ENCODE data around the gene BFSP1. TPM values are rescaled to one million over a fixed set of nuclear protein-coding genes. Genes with fewer than 3 reads are reported as not detected.

Gene BFSP1
- total RNA-seq, 6 donors from 2014 or later = 0.97 to 5.2 (median 2.9) TPM; not detected in 1

DNA sequence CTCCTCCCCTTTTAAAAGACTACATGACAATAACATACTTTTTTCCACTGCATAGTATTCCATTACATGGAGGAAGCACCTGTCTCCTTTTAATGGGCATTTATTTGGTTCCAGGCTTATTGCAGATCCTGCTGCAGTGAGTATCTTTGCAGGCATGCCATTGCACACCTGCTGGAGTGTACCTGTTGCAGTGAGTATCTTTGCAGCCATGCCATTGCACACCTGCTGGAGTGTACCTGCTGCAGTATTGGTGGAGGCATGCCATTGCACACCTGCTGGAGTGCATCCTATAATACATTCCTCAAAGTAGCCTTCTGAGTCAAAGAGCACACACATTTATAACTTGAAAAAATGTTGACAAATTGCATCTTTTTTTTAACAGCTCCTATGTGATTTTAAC, 1.6 kb downstream of the BFSP1 start:
- DNase-seq (no peak), ATAC-seq (ENCODE audit: low FRiP score in 2 of 2) (no peak)
- Histone ChIP-seq H3K4me1 (peaks cover 3 to 28% (median 9%) of the 10 kb centered on the region in 4 donors), H3K27ac (no peak overlapping the region), H3K4me3 (no peak overlapping the region), H3K9me3 (no peaks in the 10 kb centered on the region), H3K27me3 (no peaks in the 10 kb centered on the region), H3K36me3 (no peaks in the 10 kb centered on the region)
- TF ChIP-seq, protein P1, sequence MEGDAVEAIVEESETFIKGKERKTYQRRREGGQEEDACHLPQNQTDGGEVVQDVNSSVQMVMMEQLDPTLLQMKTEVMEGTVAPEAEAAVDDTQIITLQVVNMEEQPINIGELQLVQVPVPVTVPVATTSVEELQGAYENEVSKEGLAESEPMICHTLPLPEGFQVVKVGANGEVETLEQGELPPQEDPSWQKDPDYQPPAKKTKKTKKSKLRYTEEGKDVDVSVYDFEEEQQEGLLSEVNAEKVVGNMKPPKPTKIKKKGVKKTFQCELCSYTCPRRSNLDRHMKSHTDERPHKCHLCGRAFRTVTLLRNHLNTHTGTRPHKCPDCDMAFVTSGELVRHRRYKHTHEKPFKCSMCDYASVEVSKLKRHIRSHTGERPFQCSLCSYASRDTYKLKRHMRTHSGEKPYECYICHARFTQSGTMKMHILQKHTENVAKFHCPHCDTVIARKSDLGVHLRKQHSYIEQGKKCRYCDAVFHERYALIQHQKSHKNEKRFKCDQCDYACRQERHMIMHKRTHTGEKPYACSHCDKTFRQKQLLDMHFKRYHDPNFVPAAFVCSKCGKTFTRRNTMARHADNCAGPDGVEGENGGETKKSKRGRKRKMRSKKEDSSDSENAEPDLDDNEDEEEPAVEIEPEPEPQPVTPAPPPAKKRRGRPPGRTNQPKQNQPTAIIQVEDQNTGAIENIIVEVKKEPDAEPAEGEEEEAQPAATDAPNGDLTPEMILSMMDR (IDR thresholded peaks at IDR 0.05) = no peak
- TF ChIP-seq POLR2A (IDR thresholded peaks at IDR 0.05) = no peak

DNA sequence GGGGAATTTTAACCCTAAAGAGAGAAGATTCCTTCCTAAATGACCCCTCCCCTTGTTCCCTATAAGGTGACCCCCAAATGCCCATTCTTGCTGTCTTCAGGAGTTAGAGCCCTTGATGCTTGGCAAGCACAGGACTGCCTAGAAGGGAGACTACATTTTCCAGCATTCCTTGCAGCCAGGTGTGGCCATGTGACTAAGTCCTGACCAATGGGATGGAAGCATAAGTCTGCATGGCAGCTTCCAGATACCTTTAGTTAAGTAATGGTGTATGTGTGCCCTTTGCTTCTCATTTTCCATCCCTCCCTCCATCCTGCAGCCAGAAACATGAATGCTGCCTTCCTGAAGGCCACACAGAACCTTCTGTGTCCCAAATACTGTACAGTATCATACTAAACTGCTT, 5.5 kb downstream of the BFSP1 start:
- TF ChIP-seq EP300 (IDR thresholded peaks at IDR 0.05) = no peak
- no peak for TF ChIP-seq POLR2A (IDR thresholded peaks at IDR 0.05)
- TF ChIP-seq POLR2AphosphoS5 (IDR thresholded peaks at IDR 0.05) = no peak
- TF ChIP-seq, protein P1 (IDR thresholded peaks at IDR 0.05) = no peak
- ATAC-seq (ENCODE audit: low FRiP score in 2 of 2) (no peak), DNase-seq (peak in 1 of 2 donors; percentile 53)
- Histone ChIP-seq H3K27ac (no peak overlapping the region), H3K36me3 (no peaks in the 10 kb centered on the region), H3K27me3 (no peaks in the 10 kb centered on the region), H3K9me3 (no peaks in the 10 kb centered on the region), H3K4me3 (no peak overlapping the region), H3K4me1 (peaks cover 5 to 10% (median 6%) of the 10 kb centered on the region in 4 donors)

DNA sequence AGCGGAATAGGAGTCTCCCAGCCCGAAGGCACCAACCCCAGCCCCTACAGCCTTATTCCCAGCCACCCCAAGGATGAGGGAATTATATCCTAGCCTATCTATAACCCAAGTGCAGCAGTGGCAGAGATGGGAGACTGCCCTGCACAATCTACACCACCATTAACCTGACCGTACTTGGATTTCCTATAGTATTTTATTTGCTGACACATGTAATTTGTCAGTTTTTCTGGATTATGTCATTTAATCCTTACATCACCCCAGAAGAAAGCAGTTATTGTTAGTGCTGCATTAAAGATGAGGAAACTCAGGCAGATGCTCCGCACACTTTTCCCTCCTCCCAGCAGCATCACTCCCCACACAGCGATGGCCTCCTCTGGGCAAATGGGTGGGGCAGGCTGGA, 6.0 kb downstream of the BFSP1 start:
- no peaks in the 10 kb centered on the region for H3K9me3 ChIP-seq
- H3K27me3 ChIP-seq = no peaks in the 10 kb centered on the region
- ATAC-seq (ENCODE audit: low FRiP score in 2 of 2) (no peak), DNase-seq (no peak)
- no peaks in the 10 kb centered on the region for H3K36me3 ChIP-seq
- peaks cover 1 to 9% (median 5%) of the 10 kb centered on the region in 4 donors for H3K4me1 ChIP-seq
- WGBS, 2 donors = 89 to 97% methylated on average over 5 of the region's 5 CpGs
- TF ChIP-seq POLR2A (IDR thresholded peaks at IDR 0.05) (no peak), POLR2AphosphoS5 (IDR thresholded peaks at IDR 0.05) (no peak), EP300 (IDR thresholded peaks at IDR 0.05) (no peak)
- TF ChIP-seq, protein P1 (IDR thresholded peaks at IDR 0.05) = no peak
- H3K27ac ChIP-seq = no peak overlapping the region
- H3K4me3 ChIP-seq = no peak overlapping the region

DNA sequence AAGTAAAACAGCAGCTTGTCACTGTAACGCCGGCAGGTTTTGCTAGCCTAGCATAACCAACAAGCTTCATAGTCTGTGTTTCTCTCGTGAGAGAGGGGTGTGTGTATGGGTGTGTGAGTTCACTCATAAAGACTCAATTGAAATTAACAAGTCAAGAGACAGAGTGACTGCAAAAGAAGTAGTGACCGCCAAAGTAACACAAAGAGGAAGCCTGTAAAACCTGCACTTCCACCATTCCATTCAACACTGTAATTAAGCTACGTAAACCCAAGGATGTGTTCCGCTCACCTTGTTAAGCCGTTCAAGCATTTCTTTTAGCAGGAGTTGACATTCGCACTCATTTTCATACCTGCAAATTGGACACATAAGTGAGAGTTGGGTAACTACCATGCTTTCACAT, 6.6 kb downstream of the BFSP1 start:
- ATAC-seq (ENCODE audit: low FRiP score in 2 of 2) (no peak), DNase-seq (no peak)
- H3K27ac ChIP-seq = no peak overlapping the region
- no peaks in the 10 kb centered on the region for H3K36me3 ChIP-seq
- peaks cover 0 to 9% (median 6%) of the 10 kb centered on the region in 4 donors for H3K4me1 ChIP-seq
- TF ChIP-seq POLR2A (IDR thresholded peaks at IDR 0.05) (no peak), POLR2AphosphoS5 (IDR thresholded peaks at IDR 0.05) (no peak), EP300 (IDR thresholded peaks at IDR 0.05) (no peak)
- TF ChIP-seq, protein P1 (IDR thresholded peaks at IDR 0.05) = no peak
- no peak overlapping the region for H3K4me3 ChIP-seq
- 65 to 76% methylated on average over 8 of the region's 8 CpGs for WGBS, 2 donors
- no peaks in the 10 kb centered on the region for H3K9me3 ChIP-seq
- H3K27me3 ChIP-seq = no peaks in the 10 kb centered on the region

DNA sequence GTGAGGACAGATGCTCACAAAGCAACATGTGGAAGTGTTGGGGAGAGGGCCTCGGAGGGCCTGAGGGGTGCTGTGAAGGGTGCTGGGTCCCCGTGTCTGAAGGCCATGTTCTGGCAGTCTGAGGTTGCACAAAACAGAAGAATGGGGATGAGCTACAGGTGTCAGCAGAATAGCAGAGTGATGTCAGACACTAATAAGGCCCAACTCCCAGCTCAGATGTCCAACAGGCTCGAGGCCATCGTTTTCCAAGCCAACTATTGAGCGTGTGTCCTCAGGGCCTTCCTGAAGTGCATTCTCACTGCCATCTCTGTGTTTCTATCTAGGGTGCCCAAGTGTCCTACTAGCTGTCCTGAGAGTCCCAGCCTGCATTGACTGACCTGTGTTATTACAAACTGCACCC, 7.9 kb downstream of the BFSP1 start:
- no peak overlapping the region for H3K4me3 ChIP-seq
- no peaks in the 10 kb centered on the region for H3K27me3 ChIP-seq
- TF ChIP-seq POLR2A (IDR thresholded peaks at IDR 0.05) = no peak
- TF ChIP-seq POLR2AphosphoS5 (IDR thresholded peaks at IDR 0.05) = no peak
- TF ChIP-seq, protein P1 (IDR thresholded peaks at IDR 0.05) = no peak
- no peak for TF ChIP-seq EP300 (IDR thresholded peaks at IDR 0.05)
- ATAC-seq (ENCODE audit: low FRiP score in 2 of 2) = no peak
- peaks cover 0 to 9% (median 6%) of the 10 kb centered on the region in 4 donors for H3K4me1 ChIP-seq
- H3K27ac ChIP-seq = no peak overlapping the region
- no peak for DNase-seq
- no peaks in the 10 kb centered on the region for H3K9me3 ChIP-seq
- H3K36me3 ChIP-seq = no peaks in the 10 kb centered on the region
- WGBS, 2 donors = 79 to 82% methylated on average over 5 of the region's 5 CpGs
